ENCODE measurements around the gene BHLHE41.

Gene BHLHE41

DNA sequence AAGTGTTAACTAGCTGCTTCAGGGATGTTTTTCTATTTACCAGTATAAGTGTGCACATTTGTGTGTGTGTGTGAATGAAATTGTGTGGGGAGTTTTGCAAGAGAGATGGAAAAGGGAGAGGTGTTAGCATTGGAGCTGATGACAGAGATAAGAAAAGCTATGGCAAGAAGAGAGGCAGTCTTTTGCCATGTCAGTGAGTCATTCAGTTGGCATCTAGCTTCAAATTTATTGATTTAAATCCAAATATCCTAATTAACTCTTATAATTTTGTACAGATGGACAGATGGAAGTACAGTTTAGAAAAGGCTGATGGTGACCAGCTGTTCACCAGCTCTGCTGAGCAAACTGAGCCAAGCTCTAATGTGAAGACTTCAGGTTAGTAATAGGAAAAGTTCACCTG lies 3.3 kb upstream of the BHLHE41 start:
- H3K4me1 ChIP-seq (ENCODE audit: insufficient read depth, low read length): peaks cover 23% of the 10 kb centered on the region
- H4K20me1 ChIP-seq (ENCODE audit: insufficient read depth, low read length): no peaks in the 10 kb centered on the region
- no peaks in the 10 kb centered on the region for H3K9me3 ChIP-seq (ENCODE audit: insufficient read depth, low read length, severe bottlenecking)
- H3K27me3 ChIP-seq (ENCODE audit: insufficient read depth, low read length, poor library complexity): peaks cover 88% of the 10 kb centered on the region
- H3K4me3 ChIP-seq (ENCODE audit: low read depth in 1 of 2, low read length in 2 of 2): no peak overlapping the region
- no peak overlapping the region for H2AFZ ChIP-seq (ENCODE audit: low read depth, low read length)
- no peak overlapping the region for H3K4me2 ChIP-seq (ENCODE audit: insufficient read depth, low read length)
- ATAC-seq (ENCODE audit: insufficient read depth, low read depth) (no peak), DNase-seq (no peak)
- H3K79me2 ChIP-seq (ENCODE audit: insufficient read depth, low read length): no peaks in the 10 kb centered on the region
- no peak for TF ChIP-seq EZH2 (IDR thresholded peaks at IDR 0.05; ENCODE audit: borderline replicate concordance, low read depth, low read length, severe bottlenecking)
- TF ChIP-seq, protein P1, sequence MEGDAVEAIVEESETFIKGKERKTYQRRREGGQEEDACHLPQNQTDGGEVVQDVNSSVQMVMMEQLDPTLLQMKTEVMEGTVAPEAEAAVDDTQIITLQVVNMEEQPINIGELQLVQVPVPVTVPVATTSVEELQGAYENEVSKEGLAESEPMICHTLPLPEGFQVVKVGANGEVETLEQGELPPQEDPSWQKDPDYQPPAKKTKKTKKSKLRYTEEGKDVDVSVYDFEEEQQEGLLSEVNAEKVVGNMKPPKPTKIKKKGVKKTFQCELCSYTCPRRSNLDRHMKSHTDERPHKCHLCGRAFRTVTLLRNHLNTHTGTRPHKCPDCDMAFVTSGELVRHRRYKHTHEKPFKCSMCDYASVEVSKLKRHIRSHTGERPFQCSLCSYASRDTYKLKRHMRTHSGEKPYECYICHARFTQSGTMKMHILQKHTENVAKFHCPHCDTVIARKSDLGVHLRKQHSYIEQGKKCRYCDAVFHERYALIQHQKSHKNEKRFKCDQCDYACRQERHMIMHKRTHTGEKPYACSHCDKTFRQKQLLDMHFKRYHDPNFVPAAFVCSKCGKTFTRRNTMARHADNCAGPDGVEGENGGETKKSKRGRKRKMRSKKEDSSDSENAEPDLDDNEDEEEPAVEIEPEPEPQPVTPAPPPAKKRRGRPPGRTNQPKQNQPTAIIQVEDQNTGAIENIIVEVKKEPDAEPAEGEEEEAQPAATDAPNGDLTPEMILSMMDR (IDR thresholded peaks at IDR 0.05; ENCODE audit: borderline replicate concordance, extremely low read depth, low read length, poor library complexity, severe bottlenecking): no peak
- no peak overlapping the region for H3K9ac ChIP-seq (ENCODE audit: low read depth, low read length)
- H3K36me3 ChIP-seq (ENCODE audit: insufficient read depth, low read length): no peaks in the 10 kb centered on the region
- H3K27ac ChIP-seq (ENCODE audit: low read length): no peak overlapping the region

DNA sequence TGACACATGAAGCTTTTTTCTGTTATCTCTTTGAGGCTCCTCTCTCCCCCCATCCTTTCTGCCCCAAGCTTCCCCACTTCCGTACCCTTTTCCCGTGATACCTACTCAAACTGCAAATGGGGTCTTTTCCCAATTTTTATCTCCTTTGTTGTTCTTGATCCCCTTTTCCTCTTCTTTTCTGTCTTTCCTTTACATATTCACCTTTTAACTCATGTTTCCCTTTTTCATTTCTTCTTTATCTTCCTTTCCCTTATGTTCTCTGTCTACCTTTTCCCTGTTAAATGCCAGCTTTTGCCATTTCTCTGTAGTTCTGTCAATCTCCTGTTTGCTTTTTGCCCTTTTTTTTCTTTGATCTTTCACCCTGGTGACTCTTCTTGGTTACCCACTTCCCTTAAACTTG lies 2.6 kb upstream of the BHLHE41 start:
- no peak overlapping the region for H3K27ac ChIP-seq (ENCODE audit: low read length)
- H3K9ac ChIP-seq (ENCODE audit: low read depth, low read length): no peak overlapping the region
- no peaks in the 10 kb centered on the region for H3K9me3 ChIP-seq (ENCODE audit: insufficient read depth, low read length, severe bottlenecking)
- peaks cover 90% of the 10 kb centered on the region for H3K27me3 ChIP-seq (ENCODE audit: insufficient read depth, low read length, poor library complexity)
- H3K79me2 ChIP-seq (ENCODE audit: insufficient read depth, low read length): no peaks in the 10 kb centered on the region
- H2AFZ ChIP-seq (ENCODE audit: low read depth, low read length): no peak overlapping the region
- peak overlapping the region; percentile 84; the same call in 1 of the 2 replicates for H3K4me2 ChIP-seq (ENCODE audit: insufficient read depth, low read length)
- H3K4me3 ChIP-seq (ENCODE audit: low read depth in 1 of 2, low read length in 2 of 2): no peak overlapping the region
- H3K36me3 ChIP-seq (ENCODE audit: insufficient read depth, low read length): no peaks in the 10 kb centered on the region
- DNase-seq (no peak), ATAC-seq (ENCODE audit: insufficient read depth, low read depth) (no peak)
- peaks cover 29% of the 10 kb centered on the region for H3K4me1 ChIP-seq (ENCODE audit: insufficient read depth, low read length)
- H4K20me1 ChIP-seq (ENCODE audit: insufficient read depth, low read length): peaks cover 5% of the 10 kb centered on the region; the same call in 1 of the 2 replicates
- TF ChIP-seq EZH2 (IDR thresholded peaks at IDR 0.05; ENCODE audit: borderline replicate concordance, low read depth, low read length, severe bottlenecking): no peak
- TF ChIP-seq, protein P1 (IDR thresholded peaks at IDR 0.05; ENCODE audit: borderline replicate concordance, extremely low read depth, low read length, poor library complexity, severe bottlenecking): no peak

DNA sequence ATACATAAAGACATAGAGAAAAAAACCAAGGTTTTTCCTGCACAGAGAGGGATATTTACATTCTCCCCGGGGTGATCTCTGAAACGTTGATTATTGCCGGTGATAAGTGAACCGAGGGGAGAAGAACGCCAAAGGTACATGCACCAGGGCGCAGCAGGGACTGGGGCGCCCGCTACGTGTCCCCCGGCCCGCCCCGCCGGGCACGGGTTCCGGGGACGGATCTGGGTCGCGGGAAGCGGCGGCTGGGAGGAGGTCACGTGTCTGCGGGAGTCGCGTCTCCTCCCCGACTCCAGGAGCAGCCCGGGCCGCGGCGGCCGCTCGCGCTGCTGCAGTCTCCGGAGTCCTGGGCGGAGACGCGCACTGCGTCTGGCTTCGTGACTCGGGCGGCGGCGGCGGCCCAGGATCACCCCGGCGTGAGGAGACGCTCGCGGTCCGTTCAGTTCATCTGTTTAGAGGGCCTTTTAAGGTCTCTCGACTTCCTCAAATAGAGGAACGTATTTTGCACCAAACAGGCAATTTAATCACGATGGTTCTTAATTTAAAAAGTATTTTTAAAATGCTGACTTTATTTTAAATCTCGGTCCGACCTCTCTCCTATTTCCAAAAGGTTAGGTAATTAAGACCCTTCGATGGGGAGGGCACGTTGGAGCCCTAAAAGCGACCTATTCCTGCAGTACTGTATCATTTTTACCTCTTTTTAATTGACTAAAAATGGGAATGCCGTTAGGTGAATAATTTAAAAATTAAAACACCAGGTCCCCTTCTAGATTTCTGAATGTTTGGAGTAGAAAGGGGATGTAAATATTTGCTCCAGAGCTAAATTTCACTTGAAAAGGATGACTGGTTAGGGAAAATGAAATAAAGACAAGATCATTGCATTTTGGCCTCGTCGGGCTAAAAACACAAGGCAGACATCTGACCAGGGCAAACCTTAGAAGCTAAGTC lies 1.8 kb upstream of the BHLHE41 start:
- peak; percentile 87 for TF ChIP-seq EZH2 (IDR thresholded peaks at IDR 0.05; ENCODE audit: borderline replicate concordance, low read depth, low read length, severe bottlenecking)
- TF ChIP-seq, protein P1 (IDR thresholded peaks at IDR 0.05; ENCODE audit: borderline replicate concordance, extremely low read depth, low read length, poor library complexity, severe bottlenecking): no peak
- ATAC-seq (ENCODE audit: insufficient read depth, low read depth) (peak; percentile 80), DNase-seq (peak; percentile 60)
- Histone ChIP-seq H3K27ac (ENCODE audit: low read length) (no peak overlapping the region), H3K9me3 (ENCODE audit: insufficient read depth, low read length, severe bottlenecking) (no peaks in the 10 kb centered on the region), H3K79me2 (ENCODE audit: insufficient read depth, low read length) (no peaks in the 10 kb centered on the region), H3K4me3 (ENCODE audit: low read depth in 1 of 2, low read length in 2 of 2) (peak overlapping the region; percentile 13 to 57; a peak in 3 of 4 replicates), H3K36me3 (ENCODE audit: insufficient read depth, low read length) (no peaks in the 10 kb centered on the region), H2AFZ (ENCODE audit: low read depth, low read length) (peak overlapping the region; percentile 44), H4K20me1 (ENCODE audit: insufficient read depth, low read length) (peaks cover 5% of the 10 kb centered on the region; the same call in 1 of the 2 replicates), H3K4me1 (ENCODE audit: insufficient read depth, low read length) (peaks cover 34% of the 10 kb centered on the region), H3K9ac (ENCODE audit: low read depth, low read length) (peak overlapping the region; percentile 14; the same call in 1 of the 2 replicates), H3K4me2 (ENCODE audit: insufficient read depth, low read length) (peak overlapping the region; percentile 84), H3K27me3 (ENCODE audit: insufficient read depth, low read length, poor library complexity) (peaks cover 97% of the 10 kb centered on the region)
